ENCODE data around the gene RANBP9.

The RANBP9 gene

GRCh38 chr6:13711733-13712598, at the start of gene RANBP9:
Gene RANBP9, minus strand, starts transcription at chr6:13711835. Its CDS starts 330 bp downstream, at chr6:13711505.
- DNase-seq: peak; percentile 91

- no peak for DNase-seq
These were observed 49.0 kb upstream of the RANBP9 start for GRCh38 chr6:13760307-13761304.

GRCh38 chr6:13759025-13759424, 47.4 kb upstream of the RANBP9 start:
- DNase-seq: no peak

- no peak for DNase-seq
These were observed 43.0 kb upstream of the RANBP9 start for GRCh38 chr6:13754644-13755043.

- no peak for DNase-seq
These were observed 32.1 kb upstream of the RANBP9 start for GRCh38 chr6:13743736-13744127.

DNA sequence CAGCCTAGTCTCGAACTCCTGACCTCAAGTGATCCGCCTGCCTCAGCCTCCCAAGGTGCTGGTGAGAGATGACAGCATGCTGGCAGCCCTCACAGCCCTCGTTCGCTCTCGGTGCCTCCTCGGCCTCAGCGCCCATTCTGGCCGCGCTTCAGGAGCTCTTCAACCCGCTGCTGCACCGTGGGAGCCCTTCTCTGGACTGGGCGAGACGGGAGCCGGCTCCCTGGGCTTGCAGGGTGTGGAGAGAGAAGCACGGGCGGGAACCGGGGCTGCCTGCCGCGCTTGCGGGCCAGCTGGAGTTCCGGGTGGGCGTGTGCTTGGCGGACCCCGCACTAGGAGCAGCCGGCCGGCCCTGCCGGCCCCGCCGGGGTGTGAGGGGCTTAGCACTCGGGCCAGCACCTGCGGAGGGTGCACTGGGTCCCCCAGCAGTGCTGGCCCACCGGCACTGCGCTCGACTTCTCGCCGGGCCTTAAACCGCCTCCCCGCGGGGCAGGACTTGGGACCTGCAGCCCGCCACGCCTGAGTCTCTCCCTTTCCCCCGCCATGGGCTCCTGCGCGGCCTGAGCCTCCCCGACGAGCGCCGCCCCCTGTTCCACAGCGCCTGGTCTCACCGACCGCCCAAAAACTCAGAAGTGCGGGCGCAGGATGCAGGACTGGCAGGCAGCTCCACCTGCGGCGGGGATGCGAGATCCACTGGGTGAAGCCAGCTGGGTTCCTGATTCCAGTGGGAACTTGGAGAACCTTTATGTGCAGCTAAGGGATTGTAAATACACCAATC, 31.5 kb upstream of the RANBP9 start:
- DNase-seq: no peak

- DNase-seq: no peak
These were observed 29.7 kb upstream of the RANBP9 start for GRCh38 chr6:13741365-13741764.

- DNase-seq: no peak
These were observed 23.4 kb upstream of the RANBP9 start for GRCh38 chr6:13735031-13735430.

DNA sequence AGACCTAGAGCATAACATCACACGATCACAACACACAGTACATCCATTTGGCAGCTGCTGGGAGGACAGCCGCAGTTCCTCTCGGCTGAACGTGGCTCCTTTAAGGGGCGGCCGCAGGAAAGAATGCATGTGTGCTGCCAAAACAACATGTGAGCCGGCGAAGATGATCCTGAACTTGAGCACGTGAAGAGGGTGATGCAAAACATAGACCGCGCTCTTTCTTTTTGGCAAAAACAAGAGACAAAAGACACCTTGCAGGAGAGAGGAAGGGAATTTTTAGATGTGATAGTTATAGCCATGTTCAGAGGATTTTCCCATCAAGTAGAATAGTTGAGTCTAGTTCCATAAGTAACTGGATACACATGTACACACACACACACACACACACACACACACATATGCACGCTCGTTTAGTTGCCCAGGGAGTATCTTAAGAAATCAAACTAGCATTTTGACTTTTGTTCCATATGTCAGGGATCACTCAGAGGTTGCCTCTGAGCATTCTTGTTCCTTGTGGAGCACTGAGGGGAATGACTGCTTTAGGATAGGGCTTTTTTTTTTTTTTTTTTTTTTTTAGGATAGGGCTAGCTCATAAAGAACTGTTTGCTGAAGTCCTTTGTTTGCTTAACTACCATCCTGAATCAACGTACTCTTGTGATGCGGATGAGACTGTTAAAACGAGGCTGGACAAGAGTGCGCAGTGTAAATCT, 21.7 kb upstream of the RANBP9 start:
- no peak for DNase-seq

DNA sequence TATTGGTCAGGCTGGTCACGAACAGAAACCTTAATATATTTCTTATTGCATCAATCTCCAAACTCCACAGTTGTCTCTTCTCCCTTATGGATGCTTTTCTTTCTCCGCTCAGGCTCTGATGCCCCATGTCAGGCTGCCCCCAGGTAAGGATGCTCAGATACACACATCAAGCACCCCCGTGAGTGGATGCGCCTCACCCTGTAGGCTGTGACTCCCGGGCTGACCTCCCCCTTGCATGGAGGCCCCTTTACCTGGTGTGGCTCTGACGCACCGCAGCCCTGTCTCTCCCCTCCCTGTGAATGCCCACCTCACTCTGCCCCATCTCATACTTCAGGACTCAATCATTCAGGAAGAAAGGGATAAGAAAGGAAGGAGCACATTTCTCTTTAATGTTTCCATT, 19.1 kb upstream of the RANBP9 start:
- no peak for DNase-seq

- no peak for DNase-seq
These were observed 18.3 kb upstream of the RANBP9 start for GRCh38 chr6:13729891-13730290.

GRCh38 chr6:13725570-13725969, 13.9 kb upstream of the RANBP9 start:
- DNase-seq: no peak

DNA sequence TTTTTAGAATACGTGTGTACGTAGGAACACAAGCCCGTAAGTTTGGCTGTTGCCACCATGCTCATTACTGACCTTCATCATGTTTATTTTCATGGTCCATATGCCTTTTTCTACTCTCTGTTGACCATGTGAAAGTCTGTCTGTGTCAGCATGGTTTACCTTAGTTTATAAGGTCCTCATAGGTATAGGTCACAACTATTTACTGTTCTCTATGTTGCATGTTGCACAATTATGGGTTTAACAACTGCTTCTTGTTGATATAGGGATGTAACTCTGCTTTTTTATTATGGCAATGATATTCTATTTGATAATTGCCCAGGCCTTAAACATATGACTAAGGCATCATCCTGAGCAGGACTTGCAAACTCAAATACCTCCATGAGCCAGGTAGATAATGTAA, 13.4 kb upstream of the RANBP9 start:
- no peak for DNase-seq

GRCh38 chr6:13724182-13724581, 12.5 kb upstream of the RANBP9 start:
- no peak for DNase-seq

GRCh38 chr6:13722880-13723279, 11.2 kb upstream of the RANBP9 start:
- no peak for DNase-seq

DNA sequence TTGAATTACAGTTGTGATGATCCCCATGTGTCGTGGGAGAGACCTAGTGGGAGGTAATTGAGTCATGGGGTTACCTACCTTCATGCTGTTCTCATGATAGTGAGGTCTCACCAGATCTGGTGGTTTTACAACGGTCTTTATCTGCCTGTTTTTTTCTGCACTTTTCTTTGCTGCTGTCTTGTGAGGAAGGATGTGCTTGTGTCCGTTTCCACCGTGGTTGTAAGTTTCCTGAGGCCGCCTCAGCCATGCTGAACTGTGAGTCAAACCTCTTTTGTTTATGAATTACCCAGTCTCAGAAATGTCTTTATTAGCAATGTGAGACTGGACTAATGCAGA, 6.5 kb upstream of the RANBP9 start:
- no peak for DNase-seq

DNA sequence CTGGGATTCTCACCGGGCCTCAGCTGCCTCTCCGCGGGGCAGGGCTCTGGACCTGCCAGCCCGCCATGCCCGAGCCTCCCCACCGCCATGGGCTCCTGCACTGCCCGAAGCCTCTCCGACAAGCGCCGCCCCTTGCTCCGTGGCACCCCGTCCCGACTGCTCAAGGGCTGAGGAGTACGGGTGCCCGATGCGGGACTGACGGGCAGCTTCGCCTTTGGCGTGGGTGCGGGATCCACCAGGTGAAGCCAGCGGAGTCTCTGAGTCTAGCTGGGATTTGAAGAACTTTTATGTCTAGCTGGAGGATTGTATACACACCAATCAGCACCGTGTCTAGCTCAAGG, 5.3 kb upstream of the RANBP9 start:
- no peak for DNase-seq

DNA sequence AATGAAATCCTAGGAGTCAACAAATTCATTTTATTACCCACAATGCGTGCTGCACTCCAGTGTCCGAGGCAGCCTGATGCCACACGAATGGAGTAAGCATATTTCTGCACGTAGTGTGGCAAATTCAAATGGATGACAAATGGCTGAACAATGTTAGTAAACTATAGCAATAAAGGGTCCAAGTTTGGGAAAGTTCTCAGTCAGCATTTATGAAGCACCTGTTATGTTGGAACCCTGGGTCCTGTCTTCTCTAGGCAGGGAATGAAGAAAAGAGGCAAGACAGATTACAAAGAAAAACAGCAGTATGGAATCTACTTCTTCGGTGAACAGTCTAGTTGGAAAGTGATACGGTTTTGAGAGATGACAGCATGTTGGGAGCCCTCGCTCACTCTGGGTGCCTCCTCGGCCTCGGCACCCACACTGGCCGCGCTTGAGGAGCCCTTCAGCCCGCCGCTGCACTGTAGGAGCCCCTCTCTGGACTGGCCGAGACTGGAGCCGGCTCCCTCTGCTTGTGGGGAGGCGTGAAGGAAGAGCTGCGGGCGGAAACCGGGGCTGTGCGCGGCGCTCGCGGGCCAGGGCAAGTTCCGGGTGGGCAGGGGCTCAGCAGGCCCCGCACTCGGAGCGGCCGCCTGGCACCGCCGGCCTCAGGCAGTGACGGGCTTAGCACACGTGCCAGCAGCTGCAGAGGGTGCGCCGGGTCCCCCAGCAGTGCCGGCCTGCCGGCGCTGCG, 4.8 kb upstream of the RANBP9 start:
- no peak for DNase-seq

DNA sequence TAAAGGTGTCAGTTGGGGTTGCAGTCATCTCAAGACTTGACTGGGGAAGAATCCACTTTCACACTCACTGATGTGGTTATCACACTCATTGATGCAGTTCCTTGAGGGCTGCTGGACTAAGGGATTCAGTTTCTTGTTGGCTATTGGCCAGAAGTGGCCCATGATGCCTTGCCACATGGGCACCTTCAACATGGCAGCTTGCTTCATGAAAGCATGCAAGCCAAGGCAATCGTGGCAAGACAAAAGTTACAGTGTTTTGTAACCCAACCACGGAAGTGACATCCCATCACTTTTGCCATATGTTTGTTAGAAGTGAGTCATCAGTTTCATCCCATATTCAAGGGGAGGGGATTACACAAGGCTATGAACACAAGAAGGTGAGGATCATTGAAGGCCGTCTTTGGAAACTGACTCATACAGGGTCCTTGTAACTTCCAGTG, 3.8 kb upstream of the RANBP9 start:
- DNase-seq: peak; percentile 18

DNA sequence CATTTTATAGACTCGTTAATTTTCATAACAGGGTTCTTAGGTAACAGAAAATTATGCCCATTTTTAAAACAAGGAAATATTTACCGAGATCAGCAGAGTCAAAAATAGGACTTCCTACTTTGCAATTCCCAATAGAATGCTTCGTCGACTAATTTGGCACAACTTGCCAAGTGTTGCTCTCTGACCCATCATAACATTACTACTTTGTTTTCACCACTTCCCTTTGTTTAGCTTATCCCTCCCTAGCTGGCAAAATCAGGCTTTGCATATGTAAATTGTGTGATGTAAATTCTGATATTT, 914 bp upstream of the RANBP9 start:
- no peak for DNase-seq

- DNase-seq: peak; percentile 73
These were observed 307 bp downstream of the RANBP9 start for GRCh38 chr6:13711324-13711732.
